HG03135 (cell line): Measurements from ENCODE around the gene BBX.
"Not testable (repeated sequence)": the region's sequence is repeated elsewhere in the genome, so short reads cannot be mapped to it uniquely, and the experiment has no call there.

Experiments used
- ATAC-seq: cut with Tn5 transposase; IDR thresholded peaks from one replicate; pipeline ENCODE4 v1.9.1; 2021; ENCODE audit warnings: mild to moderate bottlenecking, moderate library complexity; ENCODE audit not compliant: unreplicated experiment

BBX gene

DNA sequence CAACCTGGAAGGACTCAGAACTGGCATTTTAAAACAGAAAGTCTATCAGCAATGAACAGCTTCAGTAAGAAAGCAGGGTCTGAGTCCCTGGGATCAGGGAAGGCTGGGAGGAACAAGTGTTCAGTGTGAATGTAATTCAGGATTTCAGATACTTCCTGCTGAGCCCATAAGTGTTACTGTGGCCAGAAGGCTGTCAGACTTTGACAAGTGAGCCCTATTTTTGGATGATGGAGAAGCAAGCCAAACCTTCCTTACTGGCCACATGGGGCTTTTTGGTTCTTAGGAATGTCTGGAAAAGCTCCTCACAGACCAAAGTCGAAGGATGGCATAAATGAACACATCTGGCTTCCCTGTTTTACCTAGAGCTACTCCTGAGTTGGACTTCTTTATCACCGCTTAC, 157.2 kb downstream of the BBX start:
- no peak for ATAC-seq

- no peak for ATAC-seq
These were observed 157.9 kb downstream of the BBX start for GRCh38 chr3:107680698-107681097.

DNA sequence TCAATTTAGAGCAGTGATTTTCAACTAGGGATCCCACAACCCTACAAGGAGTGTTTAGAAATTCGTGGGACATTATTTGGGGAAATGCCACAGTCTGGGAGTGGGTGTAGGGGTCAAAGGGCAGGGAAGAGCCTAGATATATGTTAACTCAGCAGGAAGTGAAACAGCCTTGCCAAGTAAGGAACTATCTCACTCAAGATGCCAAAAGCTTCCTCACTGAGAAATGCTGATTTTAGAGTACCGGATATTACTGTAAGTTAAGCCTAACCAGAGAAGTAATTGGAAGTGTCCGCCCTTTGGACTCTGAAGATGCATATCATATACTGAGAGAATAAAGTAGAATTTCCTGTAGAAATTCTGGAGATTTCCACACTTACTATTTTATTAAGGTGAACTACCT, 158.6 kb downstream of the BBX start:
- no peak for ATAC-seq

DNA sequence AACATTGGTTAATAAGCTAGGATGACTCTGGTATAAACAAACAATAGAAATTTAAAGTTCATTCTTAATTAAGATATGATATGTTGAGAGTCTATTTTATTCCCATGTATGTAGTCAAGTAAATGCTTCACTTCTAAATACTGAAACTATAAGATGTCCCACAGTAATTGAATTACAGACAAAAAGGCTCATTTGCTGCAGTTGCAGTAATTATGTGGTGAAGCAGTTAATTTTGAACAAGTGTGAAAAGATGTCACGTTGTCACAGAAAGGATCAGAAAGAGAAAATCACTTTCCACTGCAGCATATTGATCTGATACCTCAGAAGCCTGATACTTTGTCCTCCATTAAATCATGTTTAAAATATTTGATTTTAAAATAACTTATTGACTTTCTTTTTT, 159.8 kb downstream of the BBX start:
- no peak for ATAC-seq

- no peak for ATAC-seq
These were observed 160.7 kb downstream of the BBX start for GRCh38 chr3:107683447-107683846.

DNA sequence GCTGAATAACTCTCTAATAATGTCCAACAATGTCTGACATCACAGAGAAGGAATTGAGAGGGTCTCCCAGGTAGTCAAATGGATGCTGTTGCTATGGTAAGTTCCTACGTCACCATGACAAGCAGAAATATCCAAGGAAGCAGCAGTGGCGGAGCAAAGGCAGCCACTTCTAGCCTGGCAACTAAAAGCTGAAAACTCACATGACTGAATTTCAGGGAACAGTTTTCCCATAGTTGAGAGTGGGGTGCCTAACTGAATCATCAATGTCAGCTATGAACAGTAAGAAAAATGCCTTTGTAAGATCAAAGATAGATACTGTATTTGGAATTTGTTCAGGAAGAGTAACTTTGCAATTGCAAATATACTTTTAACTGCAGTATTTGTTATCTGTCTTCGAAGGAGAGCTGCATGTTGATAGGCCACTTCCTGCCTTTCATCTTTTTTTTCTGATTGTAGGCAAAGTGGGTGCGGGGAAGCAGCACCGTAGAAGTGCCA, 161.7 kb downstream of the BBX start:
- ATAC-seq = no peak

GRCh38 chr3:107685383-107685782, 162.6 kb downstream of the BBX start:
- no peak for ATAC-seq

GRCh38 chr3:107687056-107687581, 164.4 kb downstream of the BBX start:
- no peak for ATAC-seq

DNA sequence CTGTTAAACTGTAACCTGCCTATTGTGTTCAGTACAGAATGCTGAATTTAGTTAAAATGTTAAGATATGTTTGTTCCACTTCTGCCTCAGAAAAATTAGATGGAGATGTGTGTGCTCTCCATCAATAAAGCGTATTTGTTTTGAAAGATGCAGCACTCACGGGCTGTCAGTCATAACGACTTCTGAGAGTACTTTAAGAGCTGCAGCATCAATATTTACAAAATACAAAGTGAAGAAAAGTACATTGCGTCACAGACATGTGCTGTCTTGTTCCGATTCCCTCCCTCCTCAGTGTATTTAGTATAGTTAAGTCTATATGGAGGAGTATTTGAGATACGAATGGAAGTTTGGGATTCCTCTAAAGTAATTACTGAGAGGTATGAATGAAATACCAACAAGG, 166.6 kb downstream of the BBX start:
- no peak for ATAC-seq

GRCh38 chr3:107690522-107691138, 167.9 kb downstream of the BBX start:
- ATAC-seq = no peak

DNA sequence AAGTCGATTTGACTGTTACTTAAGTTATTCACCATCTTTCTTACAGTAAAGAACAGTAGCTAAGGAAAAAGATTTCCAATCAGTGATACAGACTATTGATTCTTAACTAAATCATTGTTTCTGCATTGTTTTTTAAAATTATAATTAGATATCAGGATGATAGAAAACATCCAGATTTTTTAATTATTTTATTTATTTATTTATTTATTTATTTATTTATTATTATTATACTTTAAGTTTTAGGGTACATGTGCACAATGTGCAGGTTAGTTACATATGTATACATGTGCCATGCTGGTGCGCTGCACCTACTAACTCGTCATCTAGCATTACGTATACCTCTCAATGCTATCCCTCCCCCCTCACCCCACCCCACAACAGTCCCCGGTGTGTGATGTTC, 169.2 kb downstream of the BBX start:
- ATAC-seq = not testable (repeated sequence)

GRCh38 chr3:107697348-107697747, 174.6 kb downstream of the BBX start:
- not testable (repeated sequence) for ATAC-seq

DNA sequence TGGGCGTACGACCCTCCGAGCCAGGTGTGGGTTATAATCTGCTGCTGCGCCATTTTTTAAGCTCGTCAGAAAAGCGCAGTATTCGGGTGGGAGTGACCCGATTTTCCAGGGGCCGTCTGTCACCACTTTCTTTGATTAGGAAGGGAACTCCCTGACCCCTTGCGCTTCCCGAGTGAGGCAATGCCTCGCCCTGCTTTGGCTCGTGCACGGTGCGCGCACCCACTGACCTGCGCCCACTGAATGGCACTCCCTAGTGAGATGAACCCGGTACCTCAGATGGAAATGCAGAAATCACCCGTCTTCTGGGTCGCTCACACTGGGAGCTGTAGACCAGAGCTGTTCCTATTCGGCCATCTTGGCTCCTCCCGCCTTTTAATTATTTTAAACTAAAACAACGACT, 175.1 kb downstream of the BBX start:
- not testable (repeated sequence) for ATAC-seq

- ATAC-seq = no peak
These were observed 176.9 kb downstream of the BBX start for GRCh38 chr3:107699682-107700081.

DNA sequence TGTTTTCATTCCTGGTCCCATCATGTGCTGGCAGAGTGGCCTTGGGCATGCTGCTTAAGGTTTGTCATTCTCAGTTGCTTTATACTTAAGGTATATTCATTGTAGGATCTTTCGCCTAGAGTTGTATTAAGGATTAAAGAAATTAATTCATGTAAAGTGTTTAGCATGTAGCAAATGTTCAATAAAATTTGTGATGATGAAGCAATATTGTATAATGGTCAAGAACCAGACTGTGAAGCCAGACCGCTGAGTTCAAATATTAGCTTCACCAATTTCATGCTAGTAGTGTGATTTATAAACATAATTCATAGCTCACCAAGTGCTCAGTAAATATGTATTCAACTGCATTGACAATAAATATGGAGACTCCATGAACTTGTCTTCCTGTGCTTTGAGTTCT, 178.5 kb downstream of the BBX start:
- no peak for ATAC-seq

- no peak for ATAC-seq
These were observed 181.7 kb downstream of the BBX start for GRCh38 chr3:107704477-107704876.

DNA sequence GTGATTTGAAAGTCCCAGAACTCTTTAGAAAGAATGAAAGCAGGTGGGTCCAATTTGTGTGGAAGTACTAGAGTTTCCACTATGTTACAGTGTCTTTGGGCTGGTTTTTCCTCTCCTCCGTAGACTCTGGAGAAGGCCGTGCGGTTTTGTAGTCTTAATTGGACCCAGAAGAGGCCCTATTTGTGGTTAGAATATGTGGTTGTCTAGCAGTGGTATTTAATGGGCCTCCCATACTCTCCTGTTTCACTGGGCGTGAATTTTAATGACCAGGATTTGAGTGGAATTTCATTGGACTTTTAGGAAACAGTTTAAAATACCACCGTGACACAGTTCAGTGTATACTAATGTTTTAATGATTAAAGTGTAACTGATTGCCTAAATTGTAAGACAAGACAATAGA, 182.3 kb downstream of the BBX start:
- no peak for ATAC-seq

- ATAC-seq = no peak
These were observed 188.1 kb downstream of the BBX start for GRCh38 chr3:107710851-107711250.

DNA sequence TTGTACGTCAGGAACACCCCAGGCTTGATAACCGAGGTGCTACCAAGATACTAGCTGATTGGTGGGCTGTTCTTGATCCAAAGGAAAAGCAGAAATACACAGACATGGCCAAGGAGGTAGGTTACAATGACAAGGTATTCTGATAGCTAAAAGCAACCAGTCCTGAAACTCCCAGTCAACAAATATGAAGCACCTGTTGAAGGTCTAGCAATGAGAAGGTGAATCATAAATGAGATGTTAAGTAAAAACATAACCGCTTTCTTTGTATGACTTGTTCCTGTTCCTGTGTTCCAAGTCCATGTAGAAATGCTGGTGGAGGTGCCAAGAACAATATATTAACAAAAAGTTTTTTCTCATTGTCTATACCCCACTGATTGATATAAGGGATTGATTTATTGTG, 194.0 kb downstream of the BBX start:
- no peak for ATAC-seq

- no peak for ATAC-seq
These were observed 195.8 kb downstream of the BBX start for GRCh38 chr3:107718547-107718946.

DNA sequence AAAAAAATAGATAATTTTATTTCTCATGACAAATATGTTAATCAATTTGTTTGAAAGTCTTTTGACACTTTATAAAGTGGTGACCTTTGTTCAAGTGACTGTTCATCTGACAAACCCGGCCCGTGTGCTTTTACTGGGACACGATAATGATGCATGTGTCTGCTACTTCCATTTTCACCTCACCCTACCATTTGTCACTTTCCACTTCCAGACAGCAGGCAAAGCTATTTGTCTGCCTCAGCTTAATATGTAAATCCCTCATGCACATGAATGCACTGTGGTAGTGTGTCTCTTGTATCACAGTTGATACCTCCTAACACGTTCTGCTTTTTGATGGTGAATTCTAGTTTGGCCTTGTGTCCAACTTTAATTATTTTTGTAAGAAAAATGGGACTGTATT, 204.3 kb downstream of the BBX start:
- ATAC-seq = no peak

DNA sequence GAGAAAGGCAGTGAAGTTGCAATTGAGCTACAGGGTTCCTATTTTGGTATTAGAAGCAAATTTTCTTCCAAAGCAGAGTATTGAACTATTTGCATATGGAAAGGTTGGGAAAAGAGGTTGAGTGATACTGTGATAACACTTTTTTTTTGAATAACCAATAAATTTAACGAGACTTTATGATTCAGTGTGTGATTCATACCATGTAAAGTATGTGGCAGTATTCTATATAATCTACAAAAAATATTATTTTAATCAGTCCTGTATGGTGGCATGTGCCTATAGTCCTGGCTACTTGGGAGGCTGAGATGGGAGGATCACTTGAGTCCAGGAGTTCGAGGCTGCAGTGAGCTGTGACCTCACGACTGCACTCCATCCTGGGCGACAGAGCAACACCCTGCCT, 206.9 kb downstream of the BBX start:
- ATAC-seq = no peak

- ATAC-seq = no peak
These were observed 211.6 kb downstream of the BBX start for GRCh38 chr3:107734317-107734716.
